Esophagus muscularis mucosa (tissue), 4 donors: ENCODE data around the gene BMX. TPM values are rescaled to one million over a fixed set of nuclear protein-coding genes. Genes with fewer than 3 reads are reported as not detected.
A peak's percentile ranks its signal among the peaks of the same experiment; 100 is the strongest.

Source experiments
- DNase-seq: peaks from one replicate; pipeline ENCODE4 v3.0.0-alpha.2; 2017; ENCODE audit errors: extremely low spot score
- H3K27ac ChIP-seq, 4 donors: fragments of 200-600 bp; sonication (generic); replicated peaks in 1 of 4; 1 replicate in 3 of 4; 2 replicates in 1 of 4; pipeline ENCODE4 v1.5.1; 2016 to 2019; ENCODE audit warnings: mild to moderate bottlenecking in 1 of 4
- H3K27me3 ChIP-seq, 4 donors: fragments of 200-600 bp; sonication (generic); one replicate each; pipeline versions ENCODE4 v1.5.1 to v1.6.0; 2016 to 2019
- H3K36me3 ChIP-seq, 4 donors: fragments of 200-600 bp; sonication (generic); one replicate each; pipeline ENCODE4 v1.5.1; 2016 to 2019
- H3K4me1 ChIP-seq, 4 donors: fragments of 200-600 bp; sonication (generic); one replicate each; pipeline ENCODE4 v1.5.1; 2016 to 2019
- H3K4me3 ChIP-seq, 4 donors: fragments of 200-600 bp; sonication (generic); 1 replicate in 2 of 4; 2 replicates in 2 of 4; pipeline ENCODE4 v1.5.1; 2016 to 2019; ENCODE audit warnings: mild to moderate bottlenecking in 4 of 4, moderate library complexity in 1 of 4
- H3K9me3 ChIP-seq, 4 donors: fragments of 200-600 bp; sonication (generic); 1 replicate in 3 of 4; 2 replicates in 1 of 4; pipeline ENCODE4 v1.5.1; 2016 to 2019
- EP300 ChIP-seq: sonication (generic); formaldehyde crosslinking; IDR thresholded peaks from one replicate; pipeline ENCODE4 v1.6.1; 2017; ENCODE audit warnings: antibody characterized with exemption
- POLR2A ChIP-seq: fragments of 450-650 bp; IDR thresholded peaks from one replicate; pipeline ENCODE4 v1.6.1; 2017; ENCODE audit warnings: antibody characterized with exemption, moderate library complexity, mild to moderate bottlenecking, low read depth
- POLR2AphosphoS5 ChIP-seq, 2 donors: sonication (generic); formaldehyde crosslinking; IDR thresholded peaks; one replicate each; pipeline ENCODE4 v1.6.1; 2017; ENCODE audit warnings: antibody characterized with exemption in 2 of 2
- WGBS: methylation state at CpG from one replicate; pipeline ENCODE4 v1.1.5; 2018; 5-methylcytosine and 5-hydroxymethylcytosine counted together
- intact Hi-C: fragments of 100-400 bp; cut with DNase I; formaldehyde crosslinking; loops from one replicate; pipeline ENCODE4 v1.15.1; 2023
- total RNA-seq, 4 donors: library from RNA; depleted of rRNA; stranded (reverse); fragments of >200 nt; gene quantifications; one replicate each; pipeline versions ENCODE4 v1.1.0 to v1.2.1, GENCODE V29; 2016
- TF ChIP-seq, protein P1 (sequence below), 3 experiments: fragments of 200-600 bp in 2 of 3; fragments of 450-650 bp in 1 of 3; sonication (generic) in 2 of 3; IDR thresholded peaks; one replicate each; pipeline ENCODE4 v1.5.1; 2017 to 2019; ENCODE audit warnings: antibody characterized with exemption in 3 of 3, mild to moderate bottlenecking in 2 of 3, moderate library complexity in 1 of 3

The BMX gene
- total RNA-seq, 4 donors from 2014 or later: 2.0 to 2.9 (median 2.7) TPM

- Histone ChIP-seq H3K27ac (peak overlapping the region in 3 of 4 donors; percentile 68 to 77 (median 69)), H3K4me3 (peak overlapping the region; percentile 53 to 66 (median 62)), H3K27me3 (no peaks in the 10 kb centered on the region), H3K36me3 (peaks cover 0 to 4% (median 0%) of the 10 kb centered on the region in 4 donors), H3K4me1 (peaks cover 0 to 12% (median 9%) of the 10 kb centered on the region in 4 donors), H3K9me3 (no peaks in the 10 kb centered on the region)
- no peak for DNase-seq
- intact Hi-C loops: no loop called here
- no peak for TF ChIP-seq POLR2AphosphoS5 (IDR thresholded peaks at IDR 0.05)
- TF ChIP-seq, protein P1, sequence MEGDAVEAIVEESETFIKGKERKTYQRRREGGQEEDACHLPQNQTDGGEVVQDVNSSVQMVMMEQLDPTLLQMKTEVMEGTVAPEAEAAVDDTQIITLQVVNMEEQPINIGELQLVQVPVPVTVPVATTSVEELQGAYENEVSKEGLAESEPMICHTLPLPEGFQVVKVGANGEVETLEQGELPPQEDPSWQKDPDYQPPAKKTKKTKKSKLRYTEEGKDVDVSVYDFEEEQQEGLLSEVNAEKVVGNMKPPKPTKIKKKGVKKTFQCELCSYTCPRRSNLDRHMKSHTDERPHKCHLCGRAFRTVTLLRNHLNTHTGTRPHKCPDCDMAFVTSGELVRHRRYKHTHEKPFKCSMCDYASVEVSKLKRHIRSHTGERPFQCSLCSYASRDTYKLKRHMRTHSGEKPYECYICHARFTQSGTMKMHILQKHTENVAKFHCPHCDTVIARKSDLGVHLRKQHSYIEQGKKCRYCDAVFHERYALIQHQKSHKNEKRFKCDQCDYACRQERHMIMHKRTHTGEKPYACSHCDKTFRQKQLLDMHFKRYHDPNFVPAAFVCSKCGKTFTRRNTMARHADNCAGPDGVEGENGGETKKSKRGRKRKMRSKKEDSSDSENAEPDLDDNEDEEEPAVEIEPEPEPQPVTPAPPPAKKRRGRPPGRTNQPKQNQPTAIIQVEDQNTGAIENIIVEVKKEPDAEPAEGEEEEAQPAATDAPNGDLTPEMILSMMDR (IDR thresholded peaks at IDR 0.05): no peak
- no peak for TF ChIP-seq POLR2A
- TF ChIP-seq EP300: no peak
- WGBS: 81% methylated on average over 5 of the region's 5 CpGs
These were observed 8.1 kb upstream of the BMX start for GRCh38 chrX:15492469-15492868.

GRCh38 chrX:15493118-15493962 lies 7.3 kb upstream of the BMX start, which contains the start of gene PIR:
Gene PIR, minus strand, starts transcription at chrX:15493333. Its CDS starts 2,076 bp downstream, at chrX:15491257.
- Histone ChIP-seq H3K4me1 (peaks cover 0 to 12% (median 9%) of the 10 kb centered on the region in 4 donors), H3K9me3 (no peaks in the 10 kb centered on the region), H3K27me3 (no peaks in the 10 kb centered on the region), H3K36me3 (peaks cover 0 to 4% (median 0%) of the 10 kb centered on the region in 4 donors), H3K4me3 (peak within 1 kb of the TSS; percentile 53 to 66 (median 62)), H3K27ac (peak within 1 kb of the TSS; percentile 68 to 77 (median 70))
- intact Hi-C loops: no loop called here
- 11% methylated on average over 37 of the region's 47 CpGs for WGBS
- TF ChIP-seq EP300 (no peak), POLR2A (no peak), POLR2AphosphoS5 (IDR thresholded peaks at IDR 0.05) (peak; percentile 68 to 81)
- TF ChIP-seq, protein P1 (IDR thresholded peaks at IDR 0.05): peak; percentile 28 to 42 (median 36)
- DNase-seq: peak; percentile 94

DNA sequence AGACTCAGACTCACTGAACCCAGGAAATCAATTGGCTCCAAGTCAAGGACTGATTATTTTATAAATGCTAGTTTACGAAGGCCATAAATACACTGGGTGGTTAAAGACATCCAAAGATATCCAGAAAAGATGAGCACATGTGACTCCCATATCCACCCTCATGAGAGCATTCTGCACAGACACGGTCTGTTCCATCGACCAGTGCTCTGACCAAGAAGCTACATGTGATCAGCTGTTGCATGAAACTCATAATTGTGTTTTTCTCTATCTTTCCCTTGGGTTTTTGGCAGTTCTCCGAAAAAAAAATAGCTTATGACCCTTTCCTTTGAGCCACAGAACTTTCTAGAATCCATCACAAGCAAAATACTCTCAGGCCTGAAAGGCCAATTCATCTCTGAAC lies 4.8 kb upstream of the BMX start:
- H3K27ac ChIP-seq: no peak overlapping the region
- H3K9me3 ChIP-seq: no peaks in the 10 kb centered on the region
- TF ChIP-seq, protein P1 (IDR thresholded peaks at IDR 0.05): no peak
- TF ChIP-seq EP300 (no peak), POLR2AphosphoS5 (IDR thresholded peaks at IDR 0.05) (no peak), POLR2A (no peak)
- H3K4me3 ChIP-seq: no peak overlapping the region
- intact Hi-C loops: no loop called here
- peaks cover 0 to 12% (median 9%) of the 10 kb centered on the region in 4 donors for H3K4me1 ChIP-seq
- 67% methylated on average over 4 of the region's 4 CpGs for WGBS
- no peak for DNase-seq
- H3K36me3 ChIP-seq: peaks cover 0 to under 1% (median 0%) of the 10 kb centered on the region in 4 donors
- H3K27me3 ChIP-seq: no peaks in the 10 kb centered on the region

- Histone ChIP-seq H3K9me3 (no peaks in the 10 kb centered on the region), H3K36me3 (no peaks in the 10 kb centered on the region), H3K4me1 (peaks cover 0 to 9% (median 4%) of the 10 kb centered on the region in 4 donors), H3K27me3 (no peaks in the 10 kb centered on the region), H3K27ac (no peak overlapping the region), H3K4me3 (no peak overlapping the region)
- intact Hi-C loops: no loop called here
- TF ChIP-seq POLR2A (no peak), EP300 (no peak), POLR2AphosphoS5 (IDR thresholded peaks at IDR 0.05) (no peak)
- TF ChIP-seq, protein P1 (IDR thresholded peaks at IDR 0.05): no peak
- DNase-seq: no peak
- WGBS: 66% methylated on average over 4 of the region's 4 CpGs
These were observed 3.8 kb upstream of the BMX start for GRCh38 chrX:15496824-15497223.
